MV-4-11 (cell line): Measurements from ENCODE around the gene TRERF1.

ENCODE experiments used
- DNase-seq: peaks from one replicate; lab custom pipeline; 2025; lab: John Stamatoyannopoulos, UW

TRERF1 gene

DNA sequence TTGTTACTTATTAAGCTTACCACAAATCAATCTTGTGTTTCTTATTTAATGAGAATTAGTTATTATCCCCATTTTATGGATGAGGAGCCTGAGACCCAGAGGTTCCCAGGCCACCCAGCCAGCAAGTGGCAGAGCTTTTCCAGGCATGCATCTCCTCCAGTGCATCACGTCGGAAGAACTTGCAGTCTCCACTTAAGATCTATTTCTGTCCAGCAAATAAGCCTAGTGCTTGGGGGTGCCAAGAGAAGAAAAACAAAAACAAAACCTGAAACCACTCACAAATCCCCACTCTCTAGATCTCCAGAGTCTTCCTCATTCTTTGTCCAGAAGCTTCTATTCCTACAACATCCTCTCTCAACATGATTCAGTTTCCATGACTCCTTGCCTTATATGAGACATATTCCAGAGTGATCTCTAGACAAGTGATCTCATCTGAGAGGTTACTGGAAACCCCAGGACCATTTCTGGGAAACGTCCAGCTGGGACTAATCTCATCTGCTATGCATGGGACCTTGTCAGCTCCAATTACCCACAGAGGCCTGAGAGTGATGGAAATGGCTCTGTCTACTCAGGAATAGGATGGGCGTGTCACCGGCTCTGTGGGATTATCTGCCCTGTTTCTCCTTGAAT is 261.1 kb downstream of the TRERF1 start:
- DNase-seq: no peak

GRCh38 chr6:42188406-42188805 is 263.3 kb downstream of the TRERF1 start:
- DNase-seq: no peak

DNA sequence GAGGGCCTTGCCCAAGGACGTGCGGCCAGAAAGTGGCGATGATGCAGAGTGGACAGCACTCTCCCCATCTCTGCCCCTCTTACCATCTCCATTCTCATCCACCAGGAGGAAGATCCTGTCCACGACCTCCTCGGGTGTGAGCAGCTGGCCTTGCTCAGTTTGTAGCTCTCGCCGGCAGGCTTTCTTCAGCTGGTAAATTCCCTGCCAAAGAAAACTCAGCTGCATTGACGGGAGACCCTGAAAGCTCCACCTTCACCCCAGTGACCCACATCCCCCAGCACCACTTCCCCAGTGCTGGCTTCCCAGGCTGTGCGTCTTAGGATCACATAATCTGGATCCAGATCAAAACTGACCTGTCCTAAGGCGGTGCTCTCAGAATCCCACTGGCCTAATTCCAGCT is 266.1 kb downstream of the TRERF1 start:
- DNase-seq: no peak

DNA sequence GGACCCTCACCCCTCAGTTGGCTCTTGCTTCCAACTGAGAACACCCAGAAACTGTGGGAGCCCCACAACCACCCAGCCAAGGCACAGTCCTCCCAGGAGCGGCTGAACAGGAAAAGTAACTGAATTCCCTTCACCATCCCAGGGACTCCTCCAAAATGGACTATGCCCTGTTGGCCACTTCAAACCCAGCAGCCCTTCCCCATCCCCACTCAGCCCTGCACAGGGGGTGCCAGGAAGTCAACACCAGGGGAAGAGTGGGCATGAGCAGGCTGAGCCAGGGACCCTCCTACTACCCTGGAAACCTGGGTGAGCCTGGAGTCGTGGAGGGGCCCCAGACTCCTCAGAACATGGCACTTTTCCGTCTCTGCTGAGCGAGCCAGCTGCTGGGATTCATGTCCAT is 267.3 kb downstream of the TRERF1 start:
- DNase-seq: no peak

GRCh38 chr6:42182101-42182500 is 269.6 kb downstream of the TRERF1 start:
- no peak for DNase-seq

- DNase-seq: no peak
These were observed 271.8 kb downstream of the TRERF1 start for GRCh38 chr6:42179945-42180313.

DNA sequence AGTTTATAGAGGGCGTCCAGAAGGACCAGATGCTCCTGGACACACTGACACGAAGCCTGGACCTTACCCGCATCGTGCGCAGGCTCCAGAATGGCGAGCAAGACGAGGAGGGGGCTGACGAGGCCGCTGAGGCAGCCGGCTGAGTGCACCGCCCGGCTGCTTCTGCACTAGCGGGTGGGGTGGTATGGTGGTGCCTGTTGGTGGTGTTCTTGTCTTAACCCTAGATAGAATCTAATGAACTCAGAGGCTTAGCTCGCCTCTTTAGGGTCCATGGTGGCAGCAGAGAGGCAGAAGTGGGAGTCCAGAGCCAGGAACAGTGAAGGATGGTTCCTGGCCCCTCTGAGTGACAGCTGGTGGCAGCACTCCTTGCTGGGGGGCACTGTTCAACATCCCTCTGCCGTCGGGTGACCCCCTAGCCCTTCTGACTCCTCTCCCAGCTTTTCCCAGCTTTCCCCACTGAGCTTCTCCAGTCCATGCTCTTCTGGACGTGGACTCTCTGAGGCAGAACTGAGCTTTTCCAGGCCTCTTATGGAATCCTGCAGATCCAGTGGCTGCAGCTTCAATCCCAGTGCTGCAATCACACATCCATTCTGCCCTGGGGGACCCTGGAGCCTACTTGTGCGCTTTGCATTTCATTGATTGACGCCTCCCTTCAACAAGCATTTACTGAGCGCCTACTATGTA is 272.3 kb downstream of the TRERF1 start:
- DNase-seq: no peak

- DNase-seq: no peak
These were observed 274.0 kb downstream of the TRERF1 start for GRCh38 chr6:42177514-42178364.

DNA sequence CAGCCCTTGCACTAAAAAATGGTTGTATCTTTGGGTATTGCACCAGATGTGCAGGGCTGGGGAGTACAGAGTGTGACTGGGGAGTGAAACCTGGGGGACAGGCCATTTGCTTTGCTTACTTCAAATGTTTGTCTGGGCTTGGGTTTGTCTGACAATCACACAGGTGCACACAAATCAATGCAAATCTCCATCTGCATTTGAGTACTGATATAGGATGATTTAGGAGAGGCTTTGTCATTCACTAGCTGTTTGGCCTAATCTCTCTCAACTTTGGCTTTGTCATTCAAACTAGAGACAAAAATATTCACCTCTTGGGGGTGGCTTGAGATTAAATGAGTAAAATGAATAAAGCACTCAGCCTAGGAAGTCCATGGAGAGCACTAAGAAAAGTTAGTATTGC is 274.7 kb downstream of the TRERF1 start:
- DNase-seq: no peak

DNA sequence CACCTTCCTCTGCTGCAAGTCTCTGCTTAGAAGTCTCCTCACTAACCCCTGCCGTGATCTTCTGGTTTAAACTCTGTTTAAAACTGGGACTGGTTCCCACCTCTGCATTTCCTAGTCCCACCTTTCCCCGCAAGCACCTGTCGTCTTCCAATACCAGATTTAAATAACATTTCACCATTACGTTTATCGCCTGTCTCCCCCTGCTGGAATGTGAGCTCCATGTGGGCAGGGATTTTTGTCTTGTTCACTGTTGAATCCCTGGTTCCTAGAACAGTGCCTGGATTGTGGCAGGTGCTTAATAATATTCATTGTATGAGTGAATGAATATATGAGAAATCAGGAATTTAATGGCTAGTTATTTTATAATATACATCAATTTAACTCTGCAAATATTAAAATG is 275.9 kb downstream of the TRERF1 start:
- DNase-seq: no peak
